ENCODE data around the gene DNAH17. TPM values are rescaled to one million over a fixed set of nuclear protein-coding genes. Genes with fewer than 3 reads are reported as not detected.

The DNAH17 gene
- polyA plus RNA-seq, 4 donors, result 0.57 to 3.6 TPM; not detected in 2

DNA sequence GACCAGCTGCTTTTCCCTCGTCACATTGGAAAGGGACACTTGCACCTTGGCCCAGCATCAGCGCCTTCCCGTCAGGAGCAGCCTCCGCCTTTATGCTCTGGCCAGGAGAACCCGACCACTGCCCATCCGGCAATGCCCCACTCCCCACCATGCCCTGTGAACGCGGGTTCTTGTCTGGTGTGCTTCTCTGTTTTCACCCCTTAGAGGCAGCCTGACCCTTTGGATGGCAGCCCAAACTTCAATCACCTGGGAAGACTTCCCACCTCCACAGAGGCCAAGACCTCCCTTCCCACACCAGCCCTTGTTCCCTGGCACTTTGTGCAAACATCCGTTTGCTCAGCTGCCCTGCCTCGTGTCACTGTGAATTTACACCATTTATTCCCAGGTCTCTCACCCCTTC lies 87.0 kb downstream of the DNAH17 start:
- Histone ChIP-seq H3K27ac (ENCODE audit: low read depth in 1 of 3, low read length in 2 of 3) (no peak overlapping the region), H3K27me3 (ENCODE audit: control insufficient read depth in 3 of 3, insufficient read depth in 3 of 3, low read length in 3 of 3) (no peaks in the 10 kb centered on the region), H3K4me1 (ENCODE audit: control insufficient read depth in 3 of 3, insufficient read depth in 2 of 3, low read depth in 1 of 3, low read length in 2 of 3) (no peaks in the 10 kb centered on the region), H3K36me3 (ENCODE audit: control insufficient read depth in 3 of 3, insufficient read depth in 2 of 3, low read depth in 1 of 3, low read length in 3 of 3) (no peaks in the 10 kb centered on the region), H3K4me3 (ENCODE audit: low read depth in 1 of 3, low read length in 3 of 3) (no peak overlapping the region), H3K9me3 (ENCODE audit: control insufficient read depth in 2 of 2, insufficient read depth in 1 of 2, low read depth in 1 of 2, low read length in 1 of 2) (peaks cover 0 to 3% of the 10 kb centered on the region in 2 donors)
- FAIRE-seq (no peak), DNase-seq (no peak)
- WGBS, 3 donors, result 56 to 87% (median 70%) methylated on average over 10 of the region's 10 CpGs

DNA sequence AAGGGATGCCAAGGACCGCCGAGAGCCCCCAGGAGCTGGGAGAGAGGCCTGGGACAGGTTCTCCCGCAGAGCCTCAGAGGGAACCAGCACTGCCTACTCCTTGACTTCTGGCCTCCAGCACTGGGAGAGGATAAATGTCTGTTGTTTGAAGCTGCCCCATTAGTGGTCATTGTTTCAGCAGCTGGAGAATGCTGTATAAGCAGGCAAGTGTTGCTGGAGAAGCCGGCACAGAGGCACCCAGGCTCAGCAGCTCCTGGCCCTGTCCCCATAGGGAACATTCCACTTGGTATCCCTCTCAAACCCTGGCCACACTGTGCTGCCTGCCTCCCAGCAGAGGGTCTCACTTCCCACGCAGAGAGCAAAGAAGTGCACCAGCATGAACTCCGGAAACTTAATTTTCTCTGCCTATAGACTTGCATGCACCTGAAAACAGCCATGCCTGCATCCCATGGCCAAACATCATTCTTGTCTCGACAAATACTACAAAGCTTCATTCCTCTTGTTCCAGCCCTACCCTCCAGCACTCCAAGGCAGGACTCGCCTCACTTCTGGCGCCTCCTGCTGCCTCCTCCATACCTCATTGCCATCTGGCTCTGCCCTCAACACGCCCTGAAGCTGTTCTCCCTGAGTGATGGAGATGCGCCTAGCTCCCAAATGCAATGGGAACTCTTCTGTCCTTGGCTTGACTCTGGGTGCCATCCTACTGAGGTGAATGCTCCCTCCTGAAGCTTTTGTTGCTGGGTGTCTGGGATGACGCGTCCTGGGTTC lies 88.1 kb downstream of the DNAH17 start:
- Histone ChIP-seq H3K27me3 (ENCODE audit: control insufficient read depth in 3 of 3, insufficient read depth in 3 of 3, low read length in 3 of 3) (no peaks in the 10 kb centered on the region), H3K4me3 (ENCODE audit: low read depth in 1 of 3, low read length in 3 of 3) (no peak overlapping the region), H3K9me3 (ENCODE audit: control insufficient read depth in 2 of 2, insufficient read depth in 1 of 2, low read depth in 1 of 2, low read length in 1 of 2) (peaks cover 0 to 3% of the 10 kb centered on the region in 2 donors), H3K4me1 (ENCODE audit: control insufficient read depth in 3 of 3, insufficient read depth in 2 of 3, low read depth in 1 of 3, low read length in 2 of 3) (peaks cover 0 to 7% (median 0%) of the 10 kb centered on the region in 3 donors), H3K36me3 (ENCODE audit: control insufficient read depth in 3 of 3, insufficient read depth in 2 of 3, low read depth in 1 of 3, low read length in 3 of 3) (no peaks in the 10 kb centered on the region), H3K27ac (ENCODE audit: low read depth in 1 of 3, low read length in 2 of 3) (no peak overlapping the region)
- no peak for DNase-seq
- FAIRE-seq, result no peak
- WGBS, 3 donors, result 71 to 87% (median 84%) methylated on average over 13 of the region's 13 CpGs

DNA sequence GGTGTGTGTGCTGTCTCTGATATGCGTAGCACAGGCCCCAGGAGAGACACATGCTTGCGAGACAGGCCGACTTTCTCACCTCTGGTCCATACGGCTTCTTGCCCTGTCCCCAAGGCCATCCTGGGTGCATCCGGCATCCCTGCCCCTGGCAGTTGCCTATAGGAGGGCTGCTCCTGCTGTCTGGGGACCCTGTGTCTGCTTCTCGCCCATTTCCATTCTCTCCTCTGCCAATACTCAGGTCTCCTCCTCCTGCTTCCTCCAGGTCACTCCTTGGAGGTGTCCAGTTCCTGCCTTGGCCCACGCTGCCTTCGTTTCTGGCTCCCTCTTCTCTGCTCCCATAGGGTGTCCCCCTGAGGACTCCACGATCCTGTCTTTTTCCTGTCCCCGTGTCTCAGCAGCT lies 89.0 kb downstream of the DNAH17 start:
- 65 to 80% (median 75%) methylated on average over 10 of the region's 10 CpGs for WGBS, 3 donors

DNA sequence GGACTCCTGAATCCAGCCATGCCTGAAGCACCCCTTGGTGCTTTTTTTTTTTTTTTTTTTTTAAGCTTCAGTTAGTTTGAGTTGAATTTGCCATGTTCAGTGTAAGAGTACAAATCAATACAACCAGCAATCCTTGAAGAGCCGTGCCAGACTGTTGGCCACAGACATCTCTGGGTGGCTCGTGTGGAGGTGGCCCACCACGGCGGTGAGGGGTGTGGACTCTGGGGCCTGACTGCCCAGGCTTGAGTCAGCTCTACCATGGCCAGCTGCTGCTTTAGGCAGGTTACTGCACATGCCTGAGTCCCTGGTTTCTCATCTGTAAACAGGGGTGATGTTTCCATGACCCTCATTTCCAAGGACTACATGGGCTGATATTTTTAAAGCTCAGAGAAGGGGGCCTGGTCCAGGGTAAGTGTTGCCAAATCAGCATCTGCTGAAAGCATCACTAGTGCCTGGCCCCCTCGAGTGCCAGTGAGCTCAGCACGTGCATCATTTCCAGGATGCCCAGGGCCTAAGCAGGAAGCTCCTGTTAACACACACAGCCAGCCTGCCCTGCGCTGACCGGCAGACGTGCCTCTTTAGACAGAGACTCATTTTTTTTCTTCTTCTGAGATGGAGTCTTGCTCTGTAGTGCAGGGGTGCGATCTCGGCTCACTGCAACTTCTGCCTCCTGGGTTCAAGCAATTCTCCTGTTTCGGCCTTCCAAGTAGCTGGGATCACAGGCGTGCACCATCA lies 90.1 kb downstream of the DNAH17 start:
- no peak for DNase-seq
- no peak overlapping the region for H3K4me3 ChIP-seq (ENCODE audit: low read depth in 1 of 3, low read length in 3 of 3)
- WGBS, 3 donors, result 71 to 76% (median 75%) methylated on average over 13 of the region's 13 CpGs
- peaks cover 0 to 3% of the 10 kb centered on the region in 2 donors for H3K9me3 ChIP-seq (ENCODE audit: control insufficient read depth in 2 of 2, insufficient read depth in 1 of 2, low read depth in 1 of 2, low read length in 1 of 2)
- peaks cover 0 to 7% (median 0%) of the 10 kb centered on the region in 3 donors for H3K4me1 ChIP-seq (ENCODE audit: control insufficient read depth in 3 of 3, insufficient read depth in 2 of 3, low read depth in 1 of 3, low read length in 2 of 3)
- H3K36me3 ChIP-seq (ENCODE audit: control insufficient read depth in 3 of 3, insufficient read depth in 2 of 3, low read depth in 1 of 3, low read length in 3 of 3), result no peaks in the 10 kb centered on the region
- FAIRE-seq, result no peak
- H3K27me3 ChIP-seq (ENCODE audit: control insufficient read depth in 3 of 3, insufficient read depth in 3 of 3, low read length in 3 of 3), result no peaks in the 10 kb centered on the region
- no peak overlapping the region for H3K27ac ChIP-seq (ENCODE audit: low read depth in 1 of 3, low read length in 2 of 3)

More for the DNA sequence above, 89.0 kb downstream of the DNAH17 start:
- peaks cover 0 to 7% (median 0%) of the 10 kb centered on the region in 3 donors for H3K4me1 ChIP-seq (ENCODE audit: control insufficient read depth in 3 of 3, insufficient read depth in 2 of 3, low read depth in 1 of 3, low read length in 2 of 3)
- no peaks in the 10 kb centered on the region for H3K27me3 ChIP-seq (ENCODE audit: control insufficient read depth in 3 of 3, insufficient read depth in 3 of 3, low read length in 3 of 3)
- FAIRE-seq, result no peak
- H3K4me3 ChIP-seq (ENCODE audit: low read depth in 1 of 3, low read length in 3 of 3), result no peak overlapping the region
- H3K36me3 ChIP-seq (ENCODE audit: control insufficient read depth in 3 of 3, insufficient read depth in 2 of 3, low read depth in 1 of 3, low read length in 3 of 3), result no peaks in the 10 kb centered on the region
- peaks cover 0 to 3% of the 10 kb centered on the region in 2 donors for H3K9me3 ChIP-seq (ENCODE audit: control insufficient read depth in 2 of 2, insufficient read depth in 1 of 2, low read depth in 1 of 2, low read length in 1 of 2)
- DNase-seq, result no peak
- no peak overlapping the region for H3K27ac ChIP-seq (ENCODE audit: low read depth in 1 of 3, low read length in 2 of 3)

DNA sequence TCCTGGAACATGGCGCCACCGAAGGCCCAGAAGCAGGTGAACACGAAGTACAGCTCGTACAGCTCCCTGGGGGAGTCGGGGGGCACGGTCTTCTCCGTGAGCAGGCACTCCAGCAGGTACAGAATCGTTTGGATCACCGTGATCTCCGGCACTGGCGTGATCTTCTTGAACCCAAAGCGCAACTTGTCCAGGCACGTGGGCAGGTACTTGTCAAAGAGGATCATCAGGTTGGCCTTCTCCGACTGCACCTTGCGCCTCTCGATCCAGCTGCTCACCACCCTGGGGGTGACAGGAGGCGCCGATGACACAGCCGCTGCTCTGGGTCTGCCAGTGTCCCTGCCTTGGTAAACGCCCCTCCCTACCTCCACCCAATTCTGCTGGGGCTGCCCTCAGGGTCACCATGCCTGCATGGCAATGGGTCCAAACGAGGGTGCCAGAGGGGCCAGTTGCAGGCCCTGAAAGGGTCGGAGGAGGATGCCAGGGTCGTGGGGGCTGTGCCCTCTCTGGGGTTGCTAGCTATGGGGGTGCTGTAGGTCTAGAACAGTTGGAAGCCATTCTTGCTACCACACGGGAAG lies 90.9 kb downstream of the DNAH17 start:
- FAIRE-seq (no peak), DNase-seq (no peak)
- H3K4me3 ChIP-seq (ENCODE audit: low read depth in 1 of 3, low read length in 3 of 3), result no peak overlapping the region
- no peaks in the 10 kb centered on the region for H3K36me3 ChIP-seq (ENCODE audit: control insufficient read depth in 3 of 3, insufficient read depth in 2 of 3, low read depth in 1 of 3, low read length in 3 of 3)
- H3K4me1 ChIP-seq (ENCODE audit: control insufficient read depth in 3 of 3, insufficient read depth in 2 of 3, low read depth in 1 of 3, low read length in 2 of 3), result peaks cover 0 to 7% (median 0%) of the 10 kb centered on the region in 3 donors
- no peak overlapping the region for H3K27ac ChIP-seq (ENCODE audit: low read depth in 1 of 3, low read length in 2 of 3)
- WGBS, 3 donors, result 88 to 94% (median 89%) methylated on average over 24 of the region's 24 CpGs
- peaks cover 0 to 3% of the 10 kb centered on the region in 2 donors for H3K9me3 ChIP-seq (ENCODE audit: control insufficient read depth in 2 of 2, insufficient read depth in 1 of 2, low read depth in 1 of 2, low read length in 1 of 2)
- H3K27me3 ChIP-seq (ENCODE audit: control insufficient read depth in 3 of 3, insufficient read depth in 3 of 3, low read length in 3 of 3), result no peaks in the 10 kb centered on the region

DNA sequence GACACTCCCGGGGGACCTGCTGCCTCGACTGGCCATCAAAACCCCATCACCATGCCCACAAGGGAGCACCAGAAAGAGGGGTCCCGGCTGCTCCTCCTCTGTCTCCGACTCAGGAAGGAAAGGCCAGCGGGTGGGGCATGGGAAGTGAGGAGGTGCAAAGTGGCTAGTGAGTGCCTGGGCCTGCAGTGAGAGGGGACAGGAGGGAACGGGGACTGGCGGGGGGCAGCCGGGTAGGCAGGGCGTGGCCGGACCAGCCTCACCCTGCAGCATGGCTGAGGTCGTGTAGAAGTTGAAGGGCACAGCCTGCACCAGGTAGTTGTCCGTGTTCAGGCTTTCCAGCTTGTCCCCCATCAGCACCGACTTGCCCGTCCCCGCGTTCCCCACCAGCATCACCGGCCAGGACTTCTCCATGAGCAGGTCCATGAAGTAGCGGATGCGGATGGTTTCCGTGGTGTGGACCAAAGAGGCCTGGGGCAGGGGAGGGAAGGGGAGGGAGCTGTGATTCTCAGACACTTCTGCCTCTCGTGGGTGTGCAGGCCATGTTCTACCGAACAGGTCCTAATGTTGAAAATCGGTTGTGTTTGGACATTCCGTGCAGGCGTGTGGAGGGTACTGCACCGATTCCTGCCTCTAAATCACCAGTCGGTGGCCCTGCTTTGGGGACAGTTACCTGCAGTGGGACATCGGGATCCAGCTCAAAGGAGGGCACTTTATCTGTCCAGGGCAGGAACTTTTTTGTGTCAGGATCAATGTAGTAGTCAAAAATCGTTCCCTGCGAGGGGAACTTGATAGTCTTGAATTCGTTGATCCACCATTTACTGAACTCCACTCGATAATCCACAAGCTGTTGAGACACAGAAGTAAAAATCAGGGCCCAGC lies 91.7 kb downstream of the DNAH17 start:
- peaks cover 0 to 7% (median 0%) of the 10 kb centered on the region in 3 donors for H3K4me1 ChIP-seq (ENCODE audit: control insufficient read depth in 3 of 3, insufficient read depth in 2 of 3, low read depth in 1 of 3, low read length in 2 of 3)
- DNase-seq, result no peak
- no peak overlapping the region for H3K27ac ChIP-seq (ENCODE audit: low read depth in 1 of 3, low read length in 2 of 3)
- FAIRE-seq, result no peak
- no peaks in the 10 kb centered on the region for H3K27me3 ChIP-seq (ENCODE audit: control insufficient read depth in 3 of 3, insufficient read depth in 3 of 3, low read length in 3 of 3)
- H3K4me3 ChIP-seq (ENCODE audit: low read depth in 1 of 3, low read length in 3 of 3), result no peak overlapping the region
- 68 to 74% (median 69%) methylated on average over 30 to 32 of the region's 32 CpGs for WGBS, 3 donors
- H3K9me3 ChIP-seq (ENCODE audit: control insufficient read depth in 2 of 2, insufficient read depth in 1 of 2, low read depth in 1 of 2, low read length in 1 of 2), result peaks cover 0 to 3% of the 10 kb centered on the region in 2 donors
- H3K36me3 ChIP-seq (ENCODE audit: control insufficient read depth in 3 of 3, insufficient read depth in 2 of 3, low read depth in 1 of 3, low read length in 3 of 3), result no peaks in the 10 kb centered on the region

DNA sequence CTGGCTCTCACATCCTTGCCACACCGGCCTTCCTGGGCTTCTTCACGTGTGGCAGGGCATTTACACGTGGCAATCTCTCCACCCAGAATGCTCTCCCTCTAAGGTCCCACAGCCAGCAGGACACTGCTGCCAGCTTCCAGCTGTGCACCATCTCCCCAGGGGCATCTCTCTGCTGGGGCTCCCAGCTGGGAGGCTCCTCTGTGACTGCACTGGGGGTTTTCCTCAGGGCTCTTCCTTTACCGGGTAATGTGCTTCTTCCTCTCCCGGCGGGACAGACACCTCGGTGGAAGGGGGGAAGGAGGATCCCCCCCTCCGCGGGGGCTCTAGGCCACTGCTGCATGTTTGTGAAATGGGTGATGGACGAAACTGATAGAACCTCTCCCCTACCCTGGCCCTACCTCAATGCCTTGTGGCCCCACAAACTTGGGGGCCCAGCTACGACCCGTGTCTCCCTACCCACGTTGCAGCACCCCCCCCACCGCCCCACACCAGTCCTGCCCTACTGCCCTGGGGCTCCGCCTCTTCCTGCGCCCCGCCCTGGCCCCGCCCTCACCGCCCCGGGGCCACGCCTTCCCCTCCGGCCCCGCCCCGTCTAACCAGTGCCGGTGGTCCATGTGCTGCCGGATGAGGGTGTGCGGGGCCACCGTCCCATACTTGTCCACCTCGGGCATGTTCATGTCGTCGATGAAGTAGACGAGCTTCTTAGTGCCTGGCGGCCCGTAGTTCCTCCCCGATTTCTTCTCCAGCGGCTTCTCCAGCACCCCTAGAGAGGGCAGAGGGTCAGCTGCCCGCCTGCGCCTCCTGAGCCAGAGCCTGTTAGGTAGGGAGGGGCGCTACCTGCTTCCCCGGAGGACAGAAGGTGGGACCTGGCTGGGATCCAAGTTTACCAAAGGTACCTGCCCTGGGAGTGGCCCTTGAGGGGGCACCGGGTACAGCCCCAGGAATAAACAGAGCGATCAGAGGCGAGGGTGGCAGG lies 92.6 kb downstream of the DNAH17 start:
- H3K9me3 ChIP-seq (ENCODE audit: control insufficient read depth in 2 of 2, insufficient read depth in 1 of 2, low read depth in 1 of 2, low read length in 1 of 2), result peaks cover 0 to 3% of the 10 kb centered on the region in 2 donors
- H3K4me3 ChIP-seq (ENCODE audit: low read depth in 1 of 3, low read length in 3 of 3), result peak overlapping the region in 1 of 3 donors; percentile 36
- FAIRE-seq, result no peak
- no peak overlapping the region for H3K27ac ChIP-seq (ENCODE audit: low read depth in 1 of 3, low read length in 2 of 3)
- H3K36me3 ChIP-seq (ENCODE audit: control insufficient read depth in 3 of 3, insufficient read depth in 2 of 3, low read depth in 1 of 3, low read length in 3 of 3), result no peaks in the 10 kb centered on the region
- WGBS, 3 donors, result 3 to 8% (median 7%) methylated on average over 36 to 43 of the region's 43 CpGs
- H3K4me1 ChIP-seq (ENCODE audit: control insufficient read depth in 3 of 3, insufficient read depth in 2 of 3, low read depth in 1 of 3, low read length in 2 of 3), result peaks cover 0 to 7% (median 0%) of the 10 kb centered on the region in 3 donors
- peak; percentile 41 to 69 for DNase-seq
- no peaks in the 10 kb centered on the region for H3K27me3 ChIP-seq (ENCODE audit: control insufficient read depth in 3 of 3, insufficient read depth in 3 of 3, low read length in 3 of 3)

All from small intestine (tissue), 7 donors.